Measurements from ENCODE around the gene TPCN1. TPM values are rescaled to one million over a fixed set of nuclear protein-coding genes. Genes with fewer than 3 reads are reported as not detected.

Gene TPCN1
- total RNA-seq, 4 donors from 2014 or later = 15.5 to 48.8 (median 34.5) TPM

- H3K9me3 ChIP-seq = no peaks in the 10 kb centered on the region
- H3K36me3 ChIP-seq = peaks cover 0 to 84% (median 5%) of the 10 kb centered on the region in 3 donors
- 97 to 98% methylated on average over 6 to 7 of the region's 9 CpGs for WGBS, 2 donors
- H3K27ac ChIP-seq = peak overlapping the region in 2 of 4 donors; percentile 3 to 22
- H3K4me1 ChIP-seq = peaks cover 9 to 67% (median 10%) of the 10 kb centered on the region in 3 donors
- DNase-seq = no peak
- H3K27me3 ChIP-seq = no peaks in the 10 kb centered on the region
- no peak for TF ChIP-seq CTCF (IDR thresholded peaks at IDR 0.05)
- no peak for TF ChIP-seq POLR2A (IDR thresholded peaks at IDR 0.05)
- intact Hi-C loops (cut with DNase I) = no loop called here
- no peak overlapping the region for H3K4me3 ChIP-seq
These were observed 42.2 kb downstream of the TPCN1 start for GRCh38 chr12:113263431-113263963.

GRCh38 chr12:113266106-113266895, 45.0 kb downstream of the TPCN1 start:
- WGBS, 2 donors = 96 to 97% methylated on average over 7 to 17 of the region's 23 CpGs
- TF ChIP-seq CTCF (IDR thresholded peaks at IDR 0.05) (no peak), POLR2A (IDR thresholded peaks at IDR 0.05) (no peak)
- Histone ChIP-seq H3K36me3 (peaks cover 0 to 97% (median 5%) of the 10 kb centered on the region in 3 donors), H3K27ac (peak overlapping the region in 3 of 4 donors; percentile 51 to 72 (median 55)), H3K4me1 (peaks cover 10 to 55% (median 10%) of the 10 kb centered on the region in 3 donors), H3K9me3 (no peaks in the 10 kb centered on the region), H3K27me3 (no peaks in the 10 kb centered on the region), H3K4me3 (no peak overlapping the region)
- no peak for DNase-seq
- intact Hi-C loops (cut with DNase I) = no loop called here

GRCh38 chr12:113267621-113268020, 46.4 kb downstream of the TPCN1 start:
- WGBS, 2 donors = 87 to 92% methylated on average over 4 to 6 of the region's 7 CpGs
- intact Hi-C loops (cut with DNase I) = no loop called here
- Histone ChIP-seq H3K4me1 (peaks cover 19 to 55% (median 22%) of the 10 kb centered on the region in 3 donors), H3K36me3 (peaks cover 0 to 84% (median 5%) of the 10 kb centered on the region in 3 donors), H3K4me3 (no peak overlapping the region), H3K9me3 (no peaks in the 10 kb centered on the region), H3K27ac (peak overlapping the region in 3 of 4 donors; percentile 55 to 72 (median 58)), H3K27me3 (no peaks in the 10 kb centered on the region)
- no peak for TF ChIP-seq CTCF (IDR thresholded peaks at IDR 0.05)
- no peak for TF ChIP-seq POLR2A (IDR thresholded peaks at IDR 0.05)
- DNase-seq = no peak

- peaks cover 0 to 84% (median 5%) of the 10 kb centered on the region in 3 donors for H3K36me3 ChIP-seq
- intact Hi-C loops (cut with DNase I) = no loop called here
These were observed 46.9 kb downstream of the TPCN1 start for GRCh38 chr12:113268136-113268535.

More at GRCh38 chr12:113268136-113268535, 46.9 kb downstream of the TPCN1 start:
- DNase-seq = no peak
- Histone ChIP-seq H3K4me1 (peaks cover 24 to 56% (median 24%) of the 10 kb centered on the region in 3 donors), H3K27me3 (no peaks in the 10 kb centered on the region), H3K4me3 (no peak overlapping the region), H3K27ac (peak overlapping the region in 3 of 4 donors; percentile 51 to 72 (median 58)), H3K9me3 (no peaks in the 10 kb centered on the region)
- 86 to 93% methylated on average over 6 to 11 of the region's 12 CpGs for WGBS, 2 donors
- TF ChIP-seq CTCF (IDR thresholded peaks at IDR 0.05) (no peak), POLR2A (IDR thresholded peaks at IDR 0.05) (no peak)
